Amniotic epithelial cell (primary cell): ENCODE measurements around the gene RAB31.
A peak's percentile ranks its signal among the peaks of the same experiment; 100 is the strongest.

Experiments
- DNase-seq: peaks from one replicate; pipeline ENCODE4 v3.0.0-alpha.2; 2010; ENCODE audit warnings: low read depth

RAB31 gene

GRCh38 chr18:9738266-9738969 lies 30.3 kb downstream of the RAB31 start:
- no peak for DNase-seq

- no peak for DNase-seq
Observed at GRCh38 chr18:9739516-9739915, 31.4 kb downstream of the RAB31 start.

GRCh38 chr18:9740071-9740470 lies 32.0 kb downstream of the RAB31 start:
- no peak for DNase-seq

- no peak for DNase-seq
Observed at GRCh38 chr18:9741406-9741792, 33.3 kb downstream of the RAB31 start.

GRCh38 chr18:9741793-9742523 lies 33.9 kb downstream of the RAB31 start:
- DNase-seq = no peak

- DNase-seq = no peak
Observed at GRCh38 chr18:9742524-9743131, 34.5 kb downstream of the RAB31 start.

GRCh38 chr18:9743200-9744016 lies 35.3 kb downstream of the RAB31 start:
- DNase-seq = peak; percentile 97

GRCh38 chr18:9746958-9747357 lies 38.9 kb downstream of the RAB31 start:
- DNase-seq = no peak

GRCh38 chr18:9749611-9750010 lies 41.5 kb downstream of the RAB31 start:
- DNase-seq = no peak

GRCh38 chr18:9750112-9750511 lies 42.0 kb downstream of the RAB31 start:
- DNase-seq = no peak

GRCh38 chr18:9750606-9751304 lies 42.7 kb downstream of the RAB31 start:
- no peak for DNase-seq

GRCh38 chr18:9751371-9752031 lies 43.4 kb downstream of the RAB31 start:
- no peak for DNase-seq

GRCh38 chr18:9753846-9754245 lies 45.7 kb downstream of the RAB31 start:
- peak; percentile 71 for DNase-seq

- no peak for DNase-seq
Observed at GRCh38 chr18:9755110-9755509, 47.0 kb downstream of the RAB31 start.

- DNase-seq = peak; percentile 50
Observed at GRCh38 chr18:9755615-9756014, 47.5 kb downstream of the RAB31 start.

GRCh38 chr18:9756271-9756932 lies 48.3 kb downstream of the RAB31 start:
- peak; percentile 69 for DNase-seq

GRCh38 chr18:9756933-9757470 lies 48.9 kb downstream of the RAB31 start:
- DNase-seq = peak; percentile 99

GRCh38 chr18:9757827-9758621 lies 49.9 kb downstream of the RAB31 start:
- peak; percentile 99 for DNase-seq

- DNase-seq = no peak
Observed at GRCh38 chr18:9758624-9759075, 50.5 kb downstream of the RAB31 start.
